GM12873 (cell line): ENCODE results near the gene ELAPOR2.

Source experiments
- TF ChIP-seq, protein P1 (sequence below): IDR thresholded peaks from 2 replicates; pipeline ENCODE4 v1.5.1; 2012; ENCODE audit warnings: low read depth, mild to moderate bottlenecking, moderate library complexity, low read length, control low read depth; ENCODE audit not compliant: insufficient read depth; ENCODE audit errors: missing control alignments

ELAPOR2 gene

DNA sequence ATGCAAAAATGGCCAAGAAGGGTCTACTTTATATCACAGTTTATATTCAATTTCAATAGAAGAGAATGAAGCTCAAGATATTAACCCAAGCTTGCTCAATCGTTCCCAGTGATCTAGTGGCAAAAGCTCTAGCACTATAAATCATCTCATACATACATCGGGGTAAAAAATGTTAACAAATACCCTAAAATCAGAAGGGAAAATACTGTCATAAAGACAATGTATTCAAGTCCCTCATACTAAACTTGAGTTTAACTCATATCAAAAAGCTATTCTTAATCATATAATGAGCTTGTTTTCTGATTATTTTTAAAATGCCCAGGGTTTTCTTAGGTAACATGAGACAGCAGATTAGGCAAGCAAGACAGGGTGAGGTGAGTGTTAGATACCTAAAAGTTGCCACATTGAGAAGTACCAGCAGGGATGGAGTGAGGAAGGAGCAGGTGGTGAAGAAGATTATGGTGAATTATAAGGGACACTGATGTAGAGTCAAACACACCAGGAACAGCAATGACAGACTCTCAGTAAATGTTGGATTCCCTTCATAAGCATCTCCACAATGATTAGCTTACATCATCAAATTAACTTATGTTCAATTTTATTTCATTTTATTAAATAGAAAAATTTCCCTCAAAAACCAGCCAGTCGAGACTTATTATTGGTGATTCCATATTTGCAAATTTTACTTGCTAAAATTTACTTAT lies 46.2 kb downstream of the ELAPOR2 start:
- TF ChIP-seq, protein P1, sequence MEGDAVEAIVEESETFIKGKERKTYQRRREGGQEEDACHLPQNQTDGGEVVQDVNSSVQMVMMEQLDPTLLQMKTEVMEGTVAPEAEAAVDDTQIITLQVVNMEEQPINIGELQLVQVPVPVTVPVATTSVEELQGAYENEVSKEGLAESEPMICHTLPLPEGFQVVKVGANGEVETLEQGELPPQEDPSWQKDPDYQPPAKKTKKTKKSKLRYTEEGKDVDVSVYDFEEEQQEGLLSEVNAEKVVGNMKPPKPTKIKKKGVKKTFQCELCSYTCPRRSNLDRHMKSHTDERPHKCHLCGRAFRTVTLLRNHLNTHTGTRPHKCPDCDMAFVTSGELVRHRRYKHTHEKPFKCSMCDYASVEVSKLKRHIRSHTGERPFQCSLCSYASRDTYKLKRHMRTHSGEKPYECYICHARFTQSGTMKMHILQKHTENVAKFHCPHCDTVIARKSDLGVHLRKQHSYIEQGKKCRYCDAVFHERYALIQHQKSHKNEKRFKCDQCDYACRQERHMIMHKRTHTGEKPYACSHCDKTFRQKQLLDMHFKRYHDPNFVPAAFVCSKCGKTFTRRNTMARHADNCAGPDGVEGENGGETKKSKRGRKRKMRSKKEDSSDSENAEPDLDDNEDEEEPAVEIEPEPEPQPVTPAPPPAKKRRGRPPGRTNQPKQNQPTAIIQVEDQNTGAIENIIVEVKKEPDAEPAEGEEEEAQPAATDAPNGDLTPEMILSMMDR, result no peak
